ENCODE measurements around the gene TSPAN19. TPM values are rescaled to one million over a fixed set of nuclear protein-coding genes. Genes with fewer than 3 reads are reported as not detected.
A peak's percentile ranks its signal among the peaks of the same experiment; 100 is the strongest.

TSPAN19 gene
- total and polyA plus RNA-seq, 2 of the 8 experiments (the other 6 are each of a cell fraction or from before 2014, with no cell fraction given) = 0.09 TPM; not detected in 1

- no peak for DNase-seq (ENCODE audit: low read depth in 1 of 2, low spot score in 2 of 2)
- no peak overlapping the region for H2BK12ac ChIP-seq (ENCODE audit: low read depth, low read length)
Observed at GRCh38 chr12:85029456-85029855, 6.6 kb downstream of the TSPAN19 start.

More at GRCh38 chr12:85029456-85029855, 6.6 kb downstream of the TSPAN19 start:
- ChIA-PET POLR2A (ENCODE audit: partially characterized antibody) (interaction anchor here (0.6 to 1.3 kb wide), 2 partner anchors 47 to 117 kb away, joined by 3 to 4 read pairs; partner anchors contain the start of gene SLC6A15), CTCF (ENCODE audit: partially characterized antibody) (interaction anchor here (0.8 to 10.7 kb wide), 28 partner anchors 18 to 215 kb away, joined by 3 to 150 read pairs (median 4); partner anchors contain the start of gene SLC6A15)
- Histone ChIP-seq H2BK5ac (ENCODE audit: low read depth, low read length) (no peak overlapping the region), H3K79me2 (ENCODE audit: control insufficient read depth in 1 of 2, insufficient read depth in 2 of 2, low read length in 2 of 2) (no peaks in the 10 kb centered on the region), H3K9ac (replicated peaks in 1 of 4; ENCODE audit: extremely low read depth in 1 of 4, low read depth in 3 of 4, low read length in 3 of 4) (no peak overlapping the region), H2AK5ac (ENCODE audit: low read depth, low read length) (no peak overlapping the region), H3K4ac (replicated peaks; ENCODE audit: insufficient read length, low read depth, low read length) (no peak overlapping the region), H3K79me1 (ENCODE audit: low read depth, low read length) (no peaks in the 10 kb centered on the region), H4K8ac (ENCODE audit: extremely low read depth, insufficient read depth, low read length) (no peak overlapping the region), H3K4me1 (replicated peaks in 1 of 4; ENCODE audit: control insufficient read depth in 3 of 4, insufficient read depth in 4 of 4, low read length in 3 of 4) (no peaks in the 10 kb centered on the region), H3K23me2 (ENCODE audit: low read depth, low read length) (no peaks in the 10 kb centered on the region), H3K4me3 (ENCODE audit: extremely low read depth in 1 of 4, insufficient read depth in 2 of 4, low read depth in 3 of 4, low read length in 4 of 4) (no peak overlapping the region), H4K20me1 (replicated peaks in 1 of 2; ENCODE audit: control insufficient read depth in 1 of 2, insufficient read depth in 2 of 2, low read length in 2 of 2) (no peaks in the 10 kb centered on the region), H3K27me3 (replicated peaks in 1 of 4; ENCODE audit: control insufficient read depth in 3 of 4, extremely low read depth in 1 of 4, insufficient read depth in 3 of 4, low read length in 3 of 4) (peaks cover 0 to 2% (median 0%) of the 10 kb centered on the region in 4 experiments; a peak in 1 of 7 replicates), H3K14ac (ENCODE audit: insufficient read length) (no peak overlapping the region), H2BK15ac (ENCODE audit: low read length) (no peak overlapping the region), H3K56ac (replicated peaks; ENCODE audit: insufficient read length, low read depth, low read length) (no peak overlapping the region), H3K9me3 (ENCODE audit: insufficient read depth in 2 of 2, low read depth in 1 of 2, low read length in 1 of 2) (no peaks in the 10 kb centered on the region), H2AFZ (ENCODE audit: low read length) (no peak overlapping the region), H3K23ac (ENCODE audit: insufficient read length) (no peak overlapping the region), H3K27ac (ENCODE audit: low read depth, low read length) (no peak overlapping the region), H2BK120ac (replicated peaks; ENCODE audit: low read depth, low read length) (no peak overlapping the region), H3K18ac (ENCODE audit: extremely low read depth, low read length) (no peak overlapping the region), H2BK20ac (ENCODE audit: low read length) (no peak overlapping the region), H4K91ac (replicated peaks; ENCODE audit: insufficient read length, low read length) (no peak overlapping the region), H3K4me2 (ENCODE audit: insufficient read depth in 1 of 2, low read depth in 2 of 2, low read length in 2 of 2) (no peak overlapping the region), H3K36me3 (ENCODE audit: control insufficient read depth in 2 of 4, insufficient read depth in 4 of 4, low read length in 3 of 4) (no peaks in the 10 kb centered on the region), H4K5ac (ENCODE audit: insufficient read length, low read depth, low read length) (no peak overlapping the region)
- FAIRE-seq = no peak
- peak in 1 of 2 experiments; percentile 62; a peak in 3 of 4 replicates for TF ChIP-seq RAD21 (IDR thresholded peaks at IDR 0.05 in 1 of 2, conservative IDR thresholded peaks at IDR 0.05 in 1 of 2; ENCODE audit: low read depth in 2 of 2, low read length in 2 of 2)
- TF ChIP-seq ASH2L (IDR thresholded peaks at IDR 0.05; ENCODE audit: low read length) = no peak
- peak in 1 of 3 experiments; percentile 24; a peak in 1 of 4 replicates for TF ChIP-seq CTCF (IDR thresholded peaks at IDR 0.05; ENCODE audit: control extremely low read depth in 1 of 3, insufficient read depth in 1 of 3, low read depth in 1 of 3, low read length in 3 of 3)

All from H1 (cell line).